Large intestine (tissue), 3 donors: Measurements from ENCODE around the gene POLE. TPM values are rescaled to one million over a fixed set of nuclear protein-coding genes. Genes with fewer than 3 reads are reported as not detected.

ENCODE experiments used
- DNase-seq, 2 donors: peaks; one replicate each; pipeline versions ENCODE4 v3.0.0 to v3.0.0-alpha.2; 2013
- H3K27ac ChIP-seq: one replicate; pipeline ENCODE4 v1.5.1; 2013; ENCODE audit warnings: low read length
- H3K27me3 ChIP-seq: 2 replicates; pipeline ENCODE4 v1.6.1; 2013; ENCODE audit warnings: low read length; ENCODE audit not compliant: control insufficient read depth, insufficient read depth
- H3K36me3 ChIP-seq: 2 replicates; pipeline ENCODE4 v1.6.1; 2013; ENCODE audit warnings: low read length; ENCODE audit not compliant: control insufficient read depth, insufficient read depth
- H3K4me1 ChIP-seq: one replicate; pipeline ENCODE4 v1.6.1; 2013; ENCODE audit warnings: low read length; ENCODE audit not compliant: control insufficient read depth, insufficient read depth
- H3K4me3 ChIP-seq: one replicate; pipeline ENCODE4 v1.5.1; 2013; ENCODE audit warnings: low read length
- H3K9me3 ChIP-seq: one replicate; pipeline ENCODE4 v1.6.1; 2013; ENCODE audit warnings: mild to moderate bottlenecking, low read depth, low read length, moderate library complexity; ENCODE audit not compliant: control insufficient read depth
- WGBS: methylation state at CpG from one replicate; pipeline ENCODE4 v1.1.5; 2013; ENCODE audit warnings: low lambda C conversion rate; ENCODE audit not compliant: insufficient coverage; 5-methylcytosine and 5-hydroxymethylcytosine counted together
- polyA plus RNA-seq: library from polyadenylated mRNA; unstranded; fragments of 120-200 nt; gene quantifications from one replicate; pipeline ENCODE4 v1.2.1, GENCODE V29; 2013

POLE gene
- polyA plus RNA-seq, 1 donor = 48.1 TPM

DNA sequence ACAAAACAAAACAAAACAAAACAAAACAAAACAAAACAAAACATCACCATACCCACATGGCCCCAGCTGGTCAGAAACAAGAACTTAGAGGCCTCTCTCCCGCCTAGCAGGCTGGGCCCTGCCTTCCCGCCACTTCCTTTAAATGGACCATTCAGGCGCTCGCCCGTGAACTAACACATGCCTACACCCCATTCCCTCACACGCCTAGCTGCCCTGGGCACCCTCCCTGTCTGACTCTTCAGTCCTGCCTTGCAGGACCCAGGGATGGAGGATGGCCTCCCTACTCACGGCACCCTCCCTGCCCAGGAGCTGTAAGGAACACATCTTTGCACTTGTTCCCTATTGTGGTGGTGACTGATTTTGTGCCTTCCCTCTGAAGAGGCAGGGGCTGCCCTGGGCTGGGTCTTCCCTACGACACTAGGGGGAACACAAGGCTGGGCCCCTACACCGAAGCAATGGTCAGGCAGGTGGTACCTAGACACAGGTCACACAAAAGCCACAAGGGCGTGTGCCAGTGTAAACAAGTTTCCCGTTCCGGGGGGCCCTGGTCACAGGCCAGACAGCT is 47.1 kb downstream of the POLE start:
- Histone ChIP-seq H3K4me1 (peaks cover 41% of the 10 kb centered on the region), H3K4me3 (no peak overlapping the region), H3K27ac (no peak overlapping the region), H3K36me3 (peaks cover 60% of the 10 kb centered on the region), H3K27me3 (no peaks in the 10 kb centered on the region), H3K9me3 (no peaks in the 10 kb centered on the region)
- DNase-seq = no peak
- 80% methylated on average over 1 of the region's 12 CpGs for WGBS

DNA sequence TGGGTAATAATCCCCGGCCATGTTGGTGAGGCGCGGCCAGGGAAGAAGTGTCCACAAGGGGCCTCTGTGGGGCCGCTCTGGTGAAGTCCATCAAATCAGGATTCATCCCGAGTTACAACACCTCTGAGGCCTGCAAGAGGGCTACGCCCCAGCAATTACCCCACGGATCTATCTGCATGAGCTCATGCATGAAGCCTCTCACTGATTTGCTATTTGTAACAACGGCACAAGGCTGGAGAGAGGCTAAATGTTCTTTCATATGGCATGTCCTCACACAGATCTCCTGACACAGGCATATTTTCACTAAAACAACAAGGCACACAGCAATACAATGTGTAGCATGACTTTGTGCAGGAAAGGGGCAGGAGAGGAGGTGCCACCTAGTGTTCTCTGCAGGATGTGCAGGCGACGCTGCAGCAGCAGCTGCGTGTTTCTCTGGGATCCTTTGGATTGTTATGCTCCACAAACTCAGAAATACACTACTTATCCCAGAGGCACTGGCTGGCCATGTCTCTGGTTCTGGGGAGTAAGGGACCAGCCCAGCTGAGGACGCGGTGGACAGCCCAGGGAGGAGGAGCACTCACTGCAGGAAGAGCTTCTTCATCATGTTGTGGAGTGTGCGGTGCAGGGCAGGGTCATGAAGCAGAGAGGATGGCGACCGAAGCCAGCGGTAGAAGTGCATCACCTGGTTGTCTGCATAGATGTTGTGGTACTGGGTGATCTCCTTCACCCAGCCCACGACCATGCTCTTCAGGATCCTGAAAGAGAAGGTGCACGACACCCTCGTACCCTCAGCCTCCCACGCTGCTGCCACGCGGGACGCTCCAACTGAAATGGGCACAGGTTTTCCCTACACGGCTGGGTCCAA is 48.4 kb downstream of the POLE start:
- WGBS = 100% methylated on average over 3 of the region's 25 CpGs
- H3K4me1 ChIP-seq = peaks cover 41% of the 10 kb centered on the region
- H3K36me3 ChIP-seq = peaks cover 67% of the 10 kb centered on the region
- no peaks in the 10 kb centered on the region for H3K9me3 ChIP-seq
- no peak overlapping the region for H3K4me3 ChIP-seq
- peak; percentile 92 to 95 for DNase-seq
- no peaks in the 10 kb centered on the region for H3K27me3 ChIP-seq
- H3K27ac ChIP-seq = peak overlapping the region; percentile 76

DNA sequence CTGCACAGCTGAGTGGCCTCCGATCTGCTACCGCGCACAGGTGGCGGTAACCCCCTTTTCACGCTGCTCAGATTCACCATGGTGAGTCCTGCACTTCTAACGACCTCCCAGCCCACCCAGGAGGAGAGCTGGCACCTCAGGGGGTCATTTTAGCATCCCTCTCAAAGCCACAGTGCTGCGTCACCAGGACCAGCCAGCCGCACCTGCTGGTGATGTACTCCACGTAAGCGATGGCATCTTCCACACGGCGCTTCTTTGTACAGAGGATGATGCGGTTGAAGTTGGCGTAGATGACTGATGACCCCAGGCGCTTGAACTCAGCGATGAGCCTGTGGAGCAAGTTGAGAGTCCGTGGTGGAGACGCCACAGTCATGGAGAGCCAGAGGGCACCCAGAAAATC is 49.3 kb downstream of the POLE start:
- Histone ChIP-seq H3K4me1 (peaks cover 41% of the 10 kb centered on the region), H3K27ac (peak overlapping the region; percentile 59), H3K4me3 (no peak overlapping the region), H3K36me3 (peaks cover 65% of the 10 kb centered on the region), H3K9me3 (no peaks in the 10 kb centered on the region), H3K27me3 (no peaks in the 10 kb centered on the region)
- WGBS = no CpG with 5 or more reads among the region's 18 CpGs
- DNase-seq = no peak

DNA sequence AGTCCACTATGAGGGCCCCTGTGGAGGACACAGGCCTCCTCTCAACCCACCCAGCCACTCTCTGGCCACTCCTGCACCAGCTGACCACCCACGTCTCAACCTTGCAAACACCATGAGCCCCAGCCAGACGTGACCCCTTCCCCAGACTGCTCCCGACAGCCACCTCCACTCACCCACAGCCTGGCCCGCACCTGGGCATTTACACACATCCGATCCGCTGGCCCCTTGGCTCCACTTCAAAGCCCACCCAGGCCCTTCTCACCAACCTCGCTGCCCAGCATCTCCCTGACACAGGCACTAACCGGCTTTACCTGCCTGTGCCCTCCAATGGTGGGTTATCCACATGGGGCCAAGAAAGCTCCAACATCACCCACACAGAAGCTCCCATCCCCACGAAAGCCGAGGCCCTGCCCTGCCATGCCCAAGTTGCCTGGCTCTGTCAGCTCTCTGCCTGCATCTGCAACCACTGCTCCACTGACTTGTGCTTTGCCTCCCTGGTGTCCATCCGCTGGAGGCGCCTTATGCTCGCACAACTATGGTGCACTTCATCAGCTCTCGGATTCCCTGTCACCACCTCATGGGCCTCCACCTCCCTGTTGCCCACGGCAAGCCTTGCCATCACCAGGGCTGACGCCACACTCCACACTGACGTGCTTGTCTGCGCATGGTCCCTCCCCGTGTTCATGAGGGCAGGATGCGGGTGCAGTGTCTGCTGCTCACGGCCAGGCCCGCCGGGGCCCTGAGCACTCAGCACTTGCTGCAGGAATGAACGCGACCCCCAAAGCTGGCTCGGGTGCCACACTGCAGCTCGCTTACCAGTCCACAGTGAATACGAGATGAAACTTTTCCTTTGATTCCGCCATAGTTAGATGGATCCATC is 51.8 kb downstream of the POLE start:
- WGBS = 100% methylated on average over 3 of the region's 29 CpGs
- Histone ChIP-seq H3K4me1 (peaks cover 20% of the 10 kb centered on the region), H3K27me3 (no peaks in the 10 kb centered on the region), H3K4me3 (no peak overlapping the region), H3K9me3 (no peaks in the 10 kb centered on the region), H3K36me3 (peaks cover 68% of the 10 kb centered on the region), H3K27ac (no peak overlapping the region)
- DNase-seq = no peak

DNA sequence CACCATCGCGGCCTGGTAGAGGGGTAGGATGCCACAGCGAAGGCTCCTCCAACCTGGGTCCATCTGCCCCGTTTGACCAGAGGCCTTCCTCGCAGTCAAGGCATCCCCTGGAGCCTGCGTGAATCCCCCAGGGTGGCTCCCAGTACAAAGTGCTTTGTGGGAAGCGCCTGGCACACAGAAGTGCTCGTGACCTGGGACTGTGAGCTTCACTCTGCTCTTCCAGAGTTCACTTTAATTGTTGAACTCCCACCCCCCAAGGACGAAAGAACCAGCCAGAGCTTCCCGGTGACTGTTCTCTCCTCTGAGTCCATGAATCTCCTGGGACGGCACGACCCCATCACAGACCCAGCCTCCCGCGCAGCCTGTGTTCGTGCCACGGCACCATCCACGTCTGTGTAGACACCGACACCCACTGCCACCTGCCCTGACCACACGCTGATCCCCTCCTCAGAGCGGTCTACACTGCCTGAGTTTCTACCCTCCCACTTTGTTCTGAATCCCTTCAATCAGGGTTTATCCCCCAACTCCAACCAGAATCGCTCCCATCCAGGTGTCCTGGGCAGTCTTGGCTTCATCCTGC is 52.6 kb downstream of the POLE start:
- Histone ChIP-seq H3K27me3 (no peaks in the 10 kb centered on the region), H3K36me3 (peaks cover 74% of the 10 kb centered on the region), H3K4me3 (no peak overlapping the region), H3K27ac (no peak overlapping the region), H3K9me3 (no peaks in the 10 kb centered on the region), H3K4me1 (peaks cover 17% of the 10 kb centered on the region)
- no CpG with 5 or more reads among the region's 21 CpGs for WGBS
- DNase-seq = no peak

DNA sequence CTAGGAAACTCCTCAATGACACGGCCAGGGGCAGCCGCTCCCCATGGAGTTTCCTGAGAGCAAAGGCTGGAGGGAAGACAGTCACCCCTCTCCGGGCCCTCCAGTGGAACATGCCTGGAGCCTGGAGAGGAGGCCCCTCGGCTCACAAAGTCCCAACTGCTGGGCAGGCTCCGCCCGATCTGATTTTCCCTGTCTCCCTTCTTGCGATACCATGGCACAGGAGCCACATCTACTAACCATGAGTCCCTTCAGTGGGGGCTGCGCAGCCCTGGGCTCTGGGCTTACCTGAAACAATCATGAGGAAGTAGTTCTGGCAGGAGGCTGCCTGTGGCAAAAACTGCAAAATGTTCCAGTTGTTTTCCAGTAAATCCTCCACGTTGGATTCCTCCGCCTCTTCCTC is 53.2 kb downstream of the POLE start:
- peak in 1 of 2 donors; percentile 32 for DNase-seq
- no peaks in the 10 kb centered on the region for H3K9me3 ChIP-seq
- H3K27ac ChIP-seq = no peak overlapping the region
- WGBS = no CpG with 5 or more reads among the region's 10 CpGs
- H3K36me3 ChIP-seq = peaks cover 80% of the 10 kb centered on the region
- H3K4me1 ChIP-seq = peaks cover 12% of the 10 kb centered on the region
- no peaks in the 10 kb centered on the region for H3K27me3 ChIP-seq
- H3K4me3 ChIP-seq = no peak overlapping the region

DNA sequence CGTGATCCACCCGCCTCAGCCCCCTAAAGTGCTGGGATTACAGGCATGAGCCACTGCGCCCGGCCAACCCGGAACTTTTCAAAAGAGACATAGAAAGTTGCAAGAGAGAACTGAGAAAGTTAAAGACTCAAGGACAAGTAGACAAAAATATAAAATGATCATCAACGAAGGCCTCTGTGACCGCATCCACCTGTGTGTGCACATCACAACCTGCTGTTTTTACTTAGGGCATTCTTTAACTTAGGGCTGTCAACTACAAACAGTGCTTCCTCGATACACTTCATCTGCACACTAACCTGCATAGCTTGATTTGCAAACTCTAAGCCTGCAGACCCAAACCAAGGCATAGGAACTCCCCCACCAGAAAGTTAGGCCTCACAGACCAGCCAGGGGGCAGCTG is 53.7 kb downstream of the POLE start:
- no peaks in the 10 kb centered on the region for H3K9me3 ChIP-seq
- no peak for DNase-seq
- no peak overlapping the region for H3K4me3 ChIP-seq
- H3K36me3 ChIP-seq = peaks cover 83% of the 10 kb centered on the region
- H3K27ac ChIP-seq = no peak overlapping the region
- WGBS = 100% methylated on average over 1 of the region's 8 CpGs
- H3K27me3 ChIP-seq = no peaks in the 10 kb centered on the region
- H3K4me1 ChIP-seq = peaks cover 9% of the 10 kb centered on the region

DNA sequence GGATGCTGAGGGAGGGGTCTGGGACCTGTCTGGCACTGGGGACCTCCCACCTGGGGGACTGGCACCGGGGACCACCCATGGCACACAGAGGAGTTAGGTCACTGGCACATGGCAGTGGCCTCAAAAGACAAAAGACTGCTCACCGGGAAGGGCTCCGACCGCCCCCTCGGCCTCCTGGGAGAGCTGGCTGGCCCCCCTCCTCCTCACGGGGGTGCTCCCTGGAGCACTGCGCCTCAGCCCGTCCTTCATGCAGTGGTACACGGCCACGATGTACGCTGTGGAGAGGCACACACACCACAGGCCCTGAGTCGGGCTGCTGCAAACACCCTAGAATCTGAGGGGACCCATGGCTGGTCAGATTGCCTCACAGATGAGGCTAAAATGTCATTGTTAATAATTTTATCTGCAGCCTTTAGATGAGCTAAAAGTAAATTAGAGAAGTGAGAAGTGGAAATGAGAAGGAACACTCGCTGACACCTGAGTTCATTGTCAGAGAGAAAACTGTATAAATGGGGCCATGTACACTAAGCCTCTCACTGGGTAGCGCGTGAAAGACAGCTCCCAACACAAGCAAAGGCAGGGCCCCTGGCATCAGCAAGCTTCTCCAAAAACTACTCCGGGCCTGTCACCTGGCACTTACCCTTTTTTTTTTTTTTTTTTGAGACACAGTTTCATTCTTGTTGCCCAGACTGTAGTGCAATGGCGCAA is 54.5 kb downstream of the POLE start:
- Histone ChIP-seq H3K4me3 (no peak overlapping the region), H3K36me3 (peaks cover 80% of the 10 kb centered on the region), H3K4me1 (peaks cover 3% of the 10 kb centered on the region), H3K9me3 (no peaks in the 10 kb centered on the region), H3K27me3 (no peaks in the 10 kb centered on the region), H3K27ac (no peak overlapping the region)
- DNase-seq = no peak
- WGBS = no CpG with 5 or more reads among the region's 17 CpGs

DNA sequence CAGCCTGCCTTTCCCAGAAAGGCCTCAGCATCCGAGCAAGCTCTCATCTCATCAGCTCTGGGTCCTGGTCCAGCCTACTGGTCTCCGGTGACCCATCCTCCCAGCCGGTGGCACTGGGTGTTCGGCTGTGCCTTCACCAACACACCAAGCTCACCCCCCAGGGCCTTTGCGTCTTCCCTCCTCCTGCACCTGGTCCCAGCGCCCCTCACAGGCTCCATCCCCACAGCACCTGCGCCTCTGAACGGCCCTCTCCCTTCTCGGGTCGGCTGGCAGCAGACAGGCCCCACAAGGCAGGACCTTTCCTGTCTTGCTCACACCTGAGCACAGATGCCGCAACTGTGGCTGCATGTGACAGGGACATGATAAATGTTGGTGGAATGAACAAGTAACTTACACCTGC is 55.5 kb downstream of the POLE start:
- no peaks in the 10 kb centered on the region for H3K4me1 ChIP-seq
- no peaks in the 10 kb centered on the region for H3K27me3 ChIP-seq
- DNase-seq = no peak
- peaks cover 74% of the 10 kb centered on the region for H3K36me3 ChIP-seq
- H3K4me3 ChIP-seq = no peak overlapping the region
- no peak overlapping the region for H3K27ac ChIP-seq
- no CpG with 5 or more reads among the region's 11 CpGs for WGBS
- no peaks in the 10 kb centered on the region for H3K9me3 ChIP-seq
